Activated CD8-positive, alpha-beta memory T cell treated with anti-CD3 and anti-CD28 coated beads, Interleukin-2, amount 50 U/mL, for 48 hours (primary cell): ENCODE results near the gene NOC4L.
"Not testable (repeated sequence)": the region's sequence is repeated elsewhere in the genome, so short reads cannot be mapped to it uniquely, and the experiment has no call there.

ENCODE experiments used
- DNase-seq: peaks from one replicate; pipeline ENCODE4 v3.0.0-alpha.2; 2020

NOC4L gene

DNA sequence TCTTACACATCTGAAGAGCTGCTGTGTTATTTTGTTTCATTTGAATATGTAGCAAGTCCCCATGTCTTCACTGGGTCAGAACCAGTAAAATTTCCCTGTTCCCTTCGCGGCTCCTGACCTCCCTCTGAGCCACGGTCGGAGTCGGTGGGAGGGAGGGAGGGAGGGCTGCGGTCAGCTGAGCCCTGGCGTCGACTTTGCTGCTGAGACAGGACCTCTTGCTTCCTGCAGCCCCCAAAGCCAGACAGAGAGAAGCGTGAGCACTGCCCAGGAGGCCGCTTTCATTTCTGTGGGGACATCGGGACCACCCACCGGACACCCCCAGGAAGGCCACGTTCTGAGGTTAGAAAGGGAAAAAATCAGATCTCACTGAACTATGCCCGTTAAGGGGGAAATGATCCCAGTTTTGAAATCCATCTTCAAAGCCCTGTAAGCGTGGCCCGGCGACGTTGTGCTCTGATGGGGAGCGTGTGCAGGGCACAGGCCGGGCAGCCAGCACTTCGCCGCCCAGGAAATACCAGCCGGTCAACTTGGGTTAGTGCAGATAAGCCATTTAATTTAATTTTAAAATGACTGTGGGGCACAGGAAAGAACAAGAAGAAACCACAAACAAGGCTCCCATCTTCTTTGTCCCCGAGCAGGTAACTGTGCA lies 42.1 kb downstream of the NOC4L start:
- no peak for DNase-seq

DNA sequence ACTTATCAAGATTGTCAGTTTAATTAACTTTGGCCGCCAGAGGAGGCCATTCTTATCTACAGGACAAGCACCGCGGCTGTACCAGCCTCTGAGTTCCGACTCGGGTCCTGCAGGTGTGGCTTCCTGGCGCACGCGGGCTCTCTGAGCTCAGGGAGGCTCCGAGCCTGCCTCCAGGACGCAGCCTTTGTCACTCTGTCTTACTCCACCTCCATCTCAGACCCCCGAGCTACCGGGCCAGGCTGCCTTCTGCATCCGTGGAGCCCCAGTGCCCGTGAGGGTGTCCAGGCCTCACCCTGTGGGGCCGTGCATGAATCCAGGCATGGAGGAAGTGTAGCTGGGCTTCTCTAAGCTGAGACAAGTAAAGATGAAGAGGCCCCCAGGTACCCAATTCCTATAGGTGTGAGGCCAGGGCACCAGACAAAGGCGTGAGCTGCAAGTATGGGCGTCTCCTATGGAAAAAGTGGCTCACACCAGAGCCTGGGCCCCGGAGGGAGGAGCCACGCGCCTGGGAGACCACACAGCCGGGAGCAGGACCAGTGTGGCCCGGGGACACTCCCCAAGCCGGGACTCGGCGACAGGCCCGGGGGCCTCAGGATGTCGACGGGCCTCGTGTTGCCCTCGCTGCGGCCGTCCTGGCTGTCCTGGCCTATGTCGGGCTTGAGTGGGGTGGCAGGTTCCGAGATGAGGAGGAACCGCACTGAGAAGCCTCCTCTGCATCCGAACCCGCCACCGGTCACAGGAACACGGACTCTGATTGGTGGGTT lies 42.8 kb downstream of the NOC4L start:
- no peak for DNase-seq

DNA sequence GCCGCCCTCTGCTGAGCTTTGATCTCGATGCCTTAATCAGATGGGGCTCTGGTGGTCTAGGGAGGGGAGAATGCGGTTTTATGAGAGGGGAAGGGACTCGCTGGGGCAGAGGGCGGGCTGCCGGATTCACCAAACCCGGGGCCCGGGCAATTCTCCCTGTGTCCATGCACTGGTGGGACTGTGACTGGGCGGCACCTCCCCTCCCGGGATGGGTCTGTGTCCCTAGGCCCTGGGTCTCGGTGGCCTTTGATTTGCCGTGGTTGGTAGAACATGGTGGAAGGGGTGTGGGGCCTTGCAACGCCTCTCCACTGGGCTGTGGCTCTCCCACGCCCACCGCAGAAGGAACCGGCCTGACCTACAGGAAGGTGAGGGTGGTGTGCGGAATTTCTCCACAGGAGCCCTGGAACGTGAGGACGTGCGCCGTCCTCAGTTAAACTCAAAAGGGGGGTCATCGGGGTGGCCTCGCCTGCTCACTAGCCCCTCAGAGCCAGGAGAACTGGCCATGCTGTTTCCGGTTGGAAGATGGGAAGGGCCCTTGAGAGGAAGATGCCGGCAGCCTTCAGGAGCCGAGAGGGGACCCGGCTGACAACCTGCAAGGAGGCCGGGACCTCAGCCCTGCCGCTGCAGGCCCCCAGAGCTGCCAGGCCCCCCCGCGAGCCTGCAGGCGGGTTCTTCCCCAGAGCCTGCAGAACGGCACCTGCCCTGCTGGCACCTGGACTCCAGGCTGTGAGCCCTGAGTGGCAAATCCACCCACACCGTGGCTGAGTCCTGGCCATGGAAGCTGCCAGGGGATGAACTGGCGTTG lies 43.6 kb downstream of the NOC4L start:
- no peak for DNase-seq

DNA sequence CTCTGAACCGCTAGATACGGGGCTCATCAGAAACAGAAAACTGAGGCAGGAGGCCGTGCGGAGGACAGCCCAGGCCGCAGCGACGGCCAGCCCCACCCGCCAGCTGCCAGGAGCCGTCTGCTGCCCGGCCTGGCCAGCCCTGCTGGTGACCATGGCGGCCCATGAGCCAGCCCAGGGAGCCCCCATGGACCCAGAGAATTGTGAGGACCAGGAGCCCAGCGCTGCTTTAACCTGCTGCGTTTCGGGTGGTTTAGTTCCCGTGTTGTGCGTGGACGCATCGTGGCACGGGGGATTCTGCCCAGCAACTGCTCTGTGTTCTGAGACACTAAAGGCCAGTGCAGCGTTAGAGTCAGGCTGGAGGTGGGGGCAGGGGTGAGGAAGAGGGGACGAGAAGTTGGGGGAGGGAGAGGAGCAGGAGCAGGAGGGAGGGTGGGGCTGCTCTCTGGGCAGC lies 44.2 kb downstream of the NOC4L start:
- DNase-seq = no peak

DNA sequence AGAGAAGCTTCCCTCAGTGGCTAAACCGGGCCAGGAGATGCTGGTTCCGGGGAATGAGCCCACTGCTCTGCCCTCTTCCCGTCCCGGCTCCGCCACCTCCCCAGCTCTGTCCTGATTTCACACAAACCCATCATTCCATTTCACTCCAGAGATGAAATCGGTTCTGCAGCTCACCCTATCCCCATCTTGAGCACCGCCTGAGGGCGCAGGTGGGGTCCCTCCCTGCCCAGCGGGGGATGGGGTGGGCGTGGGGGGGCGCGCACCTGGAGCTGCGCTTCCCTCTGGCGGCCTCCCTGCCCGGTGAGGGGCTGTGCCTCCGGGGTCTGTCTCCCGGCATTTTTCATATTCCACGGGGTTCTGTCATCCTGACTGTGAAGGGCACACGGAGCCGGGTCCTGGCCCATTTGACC lies 44.7 kb downstream of the NOC4L start:
- no peak for DNase-seq

DNA sequence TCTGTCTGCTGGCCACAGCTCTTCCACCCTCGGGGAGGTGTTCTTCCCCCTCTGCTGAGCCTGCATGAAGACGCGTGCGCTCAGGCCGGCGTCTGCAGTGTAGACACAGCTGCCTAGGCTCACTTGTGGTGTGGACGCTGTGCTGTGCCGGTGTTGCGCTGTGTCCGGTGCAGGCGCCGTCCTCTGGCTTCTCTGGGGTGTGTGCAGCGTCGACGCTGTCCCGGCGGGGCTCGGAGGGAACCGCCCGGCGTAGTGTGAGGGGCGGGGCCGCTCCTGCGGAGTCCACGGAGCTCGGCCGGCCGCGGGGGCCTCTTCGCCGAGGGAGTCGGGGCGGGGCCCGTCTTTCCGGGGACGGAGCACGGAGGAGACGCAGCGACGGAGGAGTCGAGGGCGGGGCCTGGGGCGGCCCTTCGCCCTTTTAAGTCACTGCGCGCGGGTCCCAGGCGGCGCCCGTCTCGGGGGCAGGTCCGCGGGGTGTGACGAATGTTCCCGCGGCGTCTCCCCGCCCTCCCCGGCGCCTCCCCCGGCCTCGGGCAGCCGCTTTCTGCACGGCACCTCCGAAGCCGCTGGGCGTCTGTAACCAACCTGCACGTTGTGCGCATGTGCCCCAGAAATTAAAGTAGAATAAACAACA lies 45.2 kb downstream of the NOC4L start:
- DNase-seq = peak; percentile 94

DNA sequence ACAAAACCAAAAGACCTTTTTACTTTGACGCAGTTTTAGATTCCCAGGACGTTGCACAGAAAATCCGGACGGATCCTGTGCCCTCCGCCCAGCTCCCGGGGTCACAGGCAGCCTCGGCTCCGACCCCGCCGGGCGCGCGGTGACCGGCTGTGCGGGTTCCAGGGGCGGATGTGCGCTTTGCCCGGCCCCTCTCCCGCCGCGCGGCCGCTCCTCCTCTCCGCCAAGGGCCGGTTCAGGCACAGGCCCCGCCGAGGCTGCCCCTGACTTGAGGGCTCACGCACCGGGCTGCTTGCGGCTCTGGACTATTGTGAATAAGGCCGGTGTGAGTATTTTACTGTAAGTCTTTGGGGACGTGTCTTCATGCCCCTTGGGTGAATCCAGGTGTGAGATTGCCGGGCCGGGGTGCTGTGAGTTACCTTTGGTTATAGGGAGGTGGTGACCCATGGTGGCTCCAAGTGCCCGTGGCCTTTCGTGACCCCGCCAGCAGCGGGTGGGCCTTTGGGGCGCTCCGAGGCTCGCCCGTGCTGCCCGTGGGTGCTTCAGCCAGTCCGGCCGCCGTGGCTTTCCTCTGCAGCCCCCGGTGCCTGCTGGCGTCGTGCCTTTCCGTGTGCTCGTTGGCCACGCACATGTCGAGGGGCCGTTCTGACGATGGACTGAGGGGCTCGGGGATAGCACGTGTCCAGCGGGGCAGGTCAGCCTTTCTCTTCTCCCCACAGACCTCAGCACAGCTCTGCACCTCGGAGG lies 45.9 kb downstream of the NOC4L start:
- DNase-seq = peak; percentile 65

DNA sequence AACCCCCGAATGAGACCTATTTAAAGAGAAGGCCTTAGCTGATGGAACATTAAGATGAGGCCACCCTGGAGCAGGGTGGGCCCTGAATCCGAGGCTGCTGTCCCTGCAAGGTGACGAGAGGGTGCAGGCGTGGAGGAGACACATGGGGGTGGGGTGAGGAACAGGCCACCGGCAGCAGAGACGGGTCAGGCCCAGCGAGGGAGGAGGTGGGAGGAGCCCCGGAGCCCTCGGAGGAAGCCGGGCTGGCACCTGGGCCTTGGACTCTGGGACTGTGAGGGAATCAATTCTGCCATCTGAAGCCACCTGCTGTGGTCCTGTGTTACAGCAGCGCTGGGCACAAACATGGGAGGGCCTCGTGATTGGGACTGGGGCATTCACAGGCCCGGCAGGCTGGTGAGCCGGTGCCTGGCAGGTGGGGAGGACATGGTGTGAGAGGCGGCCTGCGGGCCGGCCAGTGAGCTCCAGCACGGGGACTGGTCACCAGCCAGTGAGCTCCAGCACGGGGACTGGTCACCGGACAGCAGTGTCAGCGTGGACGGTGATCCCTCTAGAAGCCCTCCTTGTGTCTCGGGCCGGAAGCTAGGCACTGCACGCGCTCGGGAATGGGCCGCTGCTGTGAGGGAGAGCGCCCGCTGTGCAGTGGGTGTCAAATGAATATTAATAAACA lies 46.7 kb downstream of the NOC4L start:
- no peak for DNase-seq

DNA sequence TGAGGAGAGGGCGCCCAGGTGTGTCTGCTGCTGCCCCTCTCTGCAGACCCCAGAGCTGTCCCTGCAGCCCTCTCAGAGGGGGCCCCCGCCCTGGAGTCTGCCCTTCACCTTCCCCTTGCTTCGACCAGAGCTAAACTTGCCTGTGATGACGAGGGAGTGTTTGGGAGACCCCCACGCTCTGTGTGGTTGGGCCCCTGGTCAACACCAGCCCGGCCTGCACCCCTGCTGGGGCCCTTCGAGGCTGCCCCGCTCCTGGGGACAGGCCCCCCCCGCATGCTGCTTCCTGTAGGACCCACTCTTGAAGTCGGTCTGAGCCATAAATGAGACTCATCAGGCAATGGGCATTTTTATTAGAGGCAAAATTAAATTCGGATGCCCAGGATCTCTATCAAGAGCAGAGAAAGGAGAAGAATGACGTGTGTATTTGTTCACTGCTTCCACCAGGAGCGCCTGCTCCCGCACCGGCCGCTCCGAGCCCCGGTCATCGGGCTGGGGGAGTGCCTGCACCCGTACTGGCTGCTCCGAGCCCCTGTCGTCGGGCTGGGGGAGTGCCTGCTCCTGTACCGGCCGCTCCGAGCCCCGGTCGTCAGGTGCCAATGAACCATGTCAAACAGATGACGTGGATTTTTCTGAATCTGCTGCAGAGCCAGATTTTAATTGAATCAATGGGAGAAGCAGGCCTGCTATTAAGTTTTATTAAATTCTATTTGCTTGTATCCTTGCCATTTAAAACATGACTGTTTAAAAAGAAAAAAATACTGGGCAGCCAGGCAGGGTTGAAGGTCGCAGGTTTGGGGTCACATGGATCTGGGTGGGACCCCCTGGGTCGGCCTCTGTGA lies 47.7 kb downstream of the NOC4L start:
- no peak for DNase-seq

DNA sequence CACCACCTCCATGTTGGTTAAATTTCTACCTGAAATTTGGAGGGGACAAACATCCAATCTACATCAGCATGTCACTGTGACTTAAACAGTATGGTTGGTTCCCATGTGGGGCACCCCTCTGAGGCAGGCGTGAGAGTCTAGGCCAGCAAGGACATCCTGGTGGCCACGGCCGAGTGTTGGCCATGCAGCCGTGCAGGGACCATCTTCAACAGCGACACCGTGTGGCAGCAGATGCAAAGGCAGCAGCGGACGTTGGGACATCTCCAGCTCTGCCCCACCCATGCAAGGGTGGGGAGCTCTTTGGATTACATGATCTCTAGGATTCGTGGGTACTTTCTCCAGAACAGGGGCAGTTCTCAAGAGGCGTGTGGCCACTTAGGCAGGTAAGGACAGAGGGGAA lies 49.8 kb downstream of the NOC4L start:
- DNase-seq = peak; percentile 76

DNA sequence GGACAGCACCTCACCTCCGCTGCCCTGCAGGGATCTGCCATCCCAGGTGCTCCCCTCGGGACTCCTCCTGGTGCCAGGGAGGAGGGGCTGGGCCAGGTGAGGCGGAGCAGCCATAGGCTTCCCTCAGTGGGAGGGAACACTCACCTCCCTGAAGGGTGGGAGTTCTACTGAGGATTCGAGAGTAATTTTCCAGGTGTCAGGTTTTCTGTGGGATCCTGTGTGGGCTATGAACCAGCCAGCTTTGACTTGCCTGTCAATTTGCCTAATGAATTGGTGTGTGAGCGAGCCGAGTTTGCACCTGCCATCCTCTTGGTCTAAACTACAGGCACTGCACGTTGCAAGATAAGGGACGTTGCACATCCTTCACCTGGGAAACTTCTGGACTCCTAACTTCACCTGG lies 50.3 kb downstream of the NOC4L start:
- DNase-seq = no peak

DNA sequence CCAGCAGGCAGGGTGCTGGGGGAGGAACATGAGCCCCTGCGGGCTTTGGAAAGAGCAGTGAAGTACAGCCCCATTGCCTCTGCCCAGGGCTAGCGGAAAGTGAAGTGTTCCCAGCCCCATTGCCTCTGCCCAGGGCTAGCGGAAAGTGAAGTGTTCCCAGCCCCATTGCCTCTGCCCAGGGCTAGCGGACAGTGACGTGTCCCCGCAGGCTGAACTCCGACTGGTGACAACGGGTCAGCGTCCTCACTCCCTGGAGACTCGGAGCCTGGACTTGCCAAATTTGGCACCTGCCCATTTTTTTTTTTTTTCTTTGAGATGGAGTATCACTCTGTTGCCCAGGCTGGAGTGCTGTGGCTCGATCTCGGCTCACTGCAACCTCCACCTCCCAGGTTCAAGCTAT lies 51.0 kb downstream of the NOC4L start:
- DNase-seq = not testable (repeated sequence)

DNA sequence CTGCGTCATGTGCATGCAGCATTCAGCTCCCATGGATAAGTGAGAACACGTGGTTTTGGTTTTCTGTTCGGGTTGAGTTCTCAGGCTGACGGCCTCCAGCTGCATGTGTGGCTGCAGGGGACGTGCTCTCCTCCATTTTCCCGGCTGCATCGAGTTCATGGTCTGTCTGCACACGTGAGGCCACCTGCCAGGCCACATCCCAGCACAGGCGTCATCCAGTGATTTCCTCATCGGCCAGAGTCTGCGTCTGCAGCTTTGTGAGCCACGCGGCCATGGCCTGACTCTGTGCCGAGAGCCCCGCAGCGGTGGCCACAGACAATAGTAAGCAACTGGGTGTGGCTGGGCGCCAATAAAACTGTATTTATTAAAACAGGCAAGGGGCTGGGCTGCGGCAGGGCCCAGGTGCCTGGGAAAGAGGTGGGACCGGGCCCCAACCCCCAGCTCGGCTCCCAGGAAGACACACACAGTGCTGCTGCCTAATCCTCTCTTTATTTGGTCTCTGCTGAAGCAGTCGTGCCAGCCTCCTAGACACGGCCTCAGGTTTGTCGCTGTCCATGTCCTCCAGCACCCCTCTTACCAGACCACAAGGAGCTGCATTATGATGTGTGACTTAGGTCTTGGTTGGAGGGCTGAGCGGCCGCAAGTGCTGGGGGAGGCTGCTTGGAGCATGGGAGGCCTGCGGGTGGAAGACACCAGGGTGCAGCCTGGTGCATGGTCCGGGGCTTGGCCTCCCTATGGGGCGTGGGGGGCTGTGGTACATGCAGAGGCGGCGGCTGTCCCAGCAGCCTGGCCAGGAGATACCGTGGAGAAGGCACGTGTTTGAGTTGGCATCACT lies 52.0 kb downstream of the NOC4L start:
- no peak for DNase-seq

DNA sequence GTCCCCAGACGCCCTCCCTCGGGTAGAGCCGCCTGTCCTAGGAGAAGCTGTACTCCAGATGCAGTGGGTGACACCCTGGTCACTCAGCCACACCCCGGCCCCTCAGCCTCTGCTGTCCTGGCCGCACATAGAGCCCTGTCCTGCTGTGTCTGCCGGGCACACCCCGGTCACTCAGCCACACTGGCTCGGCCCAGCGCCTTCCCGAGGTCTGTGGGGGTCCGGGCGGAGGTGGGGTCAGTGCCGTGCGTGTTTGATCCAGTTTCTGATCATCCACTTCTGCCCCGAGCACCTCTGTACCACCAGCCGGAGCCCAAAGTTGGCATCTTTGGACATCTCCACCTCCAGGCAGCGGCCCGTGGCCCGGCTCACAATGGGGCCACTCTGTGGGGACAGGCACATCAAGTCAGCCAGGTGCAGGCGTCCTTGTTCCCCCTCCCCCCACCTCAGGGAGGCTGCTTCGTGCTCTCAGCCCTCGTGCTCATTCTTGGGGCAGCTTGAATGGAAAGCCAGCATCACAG lies 52.7 kb downstream of the NOC4L start:
- DNase-seq = no peak

DNA sequence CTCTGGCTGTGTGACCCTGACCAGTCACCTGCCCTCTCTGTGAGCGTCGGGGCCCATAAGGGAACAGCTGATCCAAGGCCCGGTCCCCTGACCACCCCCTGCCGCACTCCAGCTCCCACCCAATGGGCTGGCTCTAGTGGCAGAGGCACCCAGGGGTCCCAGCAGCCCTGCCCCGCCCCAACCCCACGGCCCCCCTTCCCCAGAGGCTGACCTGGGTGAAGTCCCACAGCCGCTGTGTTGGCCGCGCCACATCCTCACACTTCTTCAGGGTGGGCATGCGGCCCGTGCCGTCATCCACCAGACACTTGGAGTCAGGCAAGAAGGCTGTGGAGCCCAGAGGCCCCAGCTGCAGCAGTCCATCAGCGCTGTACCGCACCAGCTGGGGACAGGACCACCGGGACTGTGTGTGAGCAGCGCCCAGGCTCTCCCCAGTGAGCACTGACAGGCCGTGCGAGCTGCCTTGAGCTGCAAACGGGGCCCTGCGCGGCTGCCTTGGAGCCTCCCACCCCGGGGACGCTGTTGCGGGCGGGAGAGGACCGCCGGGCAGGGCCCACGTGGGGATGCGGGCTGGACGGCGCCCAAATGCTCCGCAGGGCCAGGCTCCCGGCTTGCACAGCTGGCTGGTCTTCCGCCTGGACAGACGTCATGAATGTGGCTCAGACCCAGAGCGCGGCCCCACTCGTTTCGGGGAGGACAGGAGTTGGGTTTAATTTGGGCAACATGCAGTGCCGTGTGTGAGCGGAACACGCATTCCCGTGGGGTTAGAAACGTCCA lies 53.5 kb downstream of the NOC4L start:
- DNase-seq = no peak

DNA sequence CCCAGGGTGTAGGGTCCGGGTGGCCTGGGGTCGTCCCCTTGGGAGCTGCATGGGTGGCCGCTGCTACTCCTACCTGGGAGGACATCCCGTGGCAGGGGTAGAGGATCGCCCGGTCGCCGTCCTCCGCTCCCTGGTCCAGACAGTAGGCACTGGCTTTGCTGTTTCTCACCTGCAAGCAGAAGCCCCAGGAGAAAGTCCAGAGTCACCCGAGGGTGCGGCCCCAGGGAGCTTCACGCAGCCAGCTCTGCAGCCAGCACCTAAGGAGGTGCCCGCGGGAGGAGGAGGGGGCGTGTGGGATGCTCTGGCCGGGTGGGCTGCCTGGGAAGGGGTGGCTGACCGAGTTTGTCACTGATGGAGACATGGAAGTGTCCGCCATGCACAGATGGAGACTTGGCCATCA lies 54.8 kb downstream of the NOC4L start:
- DNase-seq = no peak

DNA sequence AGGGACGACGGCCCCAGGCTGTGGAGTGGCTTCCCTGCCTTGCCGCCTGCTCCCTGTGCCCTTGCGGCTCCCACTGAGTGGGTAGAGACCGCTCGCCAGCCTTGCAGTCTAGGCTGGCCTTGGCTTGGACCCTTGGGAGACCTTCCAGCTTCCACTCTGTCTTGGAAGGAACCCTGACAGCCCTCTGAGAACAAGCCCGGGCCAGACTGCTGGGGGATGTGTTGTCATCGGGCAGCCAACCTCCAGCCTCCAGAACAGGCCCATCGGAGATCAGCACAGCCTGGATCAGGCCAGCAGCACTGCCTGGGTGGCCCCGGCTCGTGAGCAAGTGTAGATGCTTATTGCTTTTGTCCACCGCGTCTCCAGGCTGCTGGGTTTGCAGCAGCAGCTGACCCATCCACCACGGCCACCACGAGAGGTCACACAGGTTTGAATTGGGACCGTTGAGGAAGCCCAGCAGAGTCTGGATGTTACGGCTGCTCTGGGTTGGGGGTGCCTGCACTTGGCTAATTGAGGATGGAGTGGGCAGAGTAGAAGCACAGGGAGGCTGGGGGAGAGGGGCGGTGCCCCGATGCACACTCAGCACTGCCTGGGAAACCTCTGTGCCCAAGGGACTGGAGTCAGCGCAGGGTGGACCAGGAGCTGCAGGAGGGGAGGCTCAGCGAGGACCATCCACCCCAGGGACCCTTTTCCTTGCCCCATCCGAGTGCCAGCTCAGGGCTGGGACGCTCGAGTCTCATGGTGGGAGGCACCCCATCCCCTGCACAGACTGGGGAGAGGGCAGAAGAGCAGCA lies 55.5 kb downstream of the NOC4L start:
- no peak for DNase-seq

DNA sequence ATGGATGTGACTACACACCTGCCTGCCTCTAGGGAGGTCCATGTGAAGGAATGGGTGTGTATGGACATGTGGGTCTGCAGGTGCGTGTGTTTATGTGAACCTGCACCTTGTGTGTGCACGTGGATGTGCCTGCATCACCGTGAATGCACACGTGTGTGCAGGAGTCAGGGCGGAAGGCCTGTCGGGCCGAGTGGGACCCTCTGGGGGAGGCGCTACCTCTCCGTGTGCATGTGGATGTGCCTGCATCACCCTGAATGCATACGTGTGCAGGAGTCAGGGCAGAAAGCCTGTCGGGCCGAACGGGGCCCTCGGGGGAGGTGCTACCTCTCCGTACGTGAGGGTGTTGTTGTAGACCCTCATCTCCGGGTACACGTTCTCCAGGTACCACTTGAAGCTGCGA lies 56.5 kb downstream of the NOC4L start:
- no peak for DNase-seq
